Liver (tissue), 9 donors: ENCODE data around the gene PCDHA3. TPM values are rescaled to one million over a fixed set of nuclear protein-coding genes. Genes with fewer than 3 reads are reported as not detected.
"Not testable (repeated sequence)": the region's sequence is repeated elsewhere in the genome, so short reads cannot be mapped to it uniquely, and the experiment has no call there.

Source experiments
- DNase-seq: peaks from one replicate; pipeline ENCODE4 v3.0.0-alpha.2; 2017; ENCODE audit warnings: low spot score
- H3K27ac ChIP-seq, 2 donors: one replicate each; pipeline ENCODE4 v1.7.0; 2013; ENCODE audit warnings: inconsistent platforms in 2 of 2, low read length in 2 of 2, control low read depth in 1 of 2, low read depth in 1 of 2, mild to moderate bottlenecking in 1 of 2
- H3K27me3 ChIP-seq, 4 donors: one replicate each; pipeline versions ENCODE4 v1.6.1 to v1.7.0; 2013; ENCODE audit warnings: low read length in 3 of 4, inconsistent platforms in 1 of 4, mild to moderate bottlenecking in 1 of 4, moderate library complexity in 1 of 4; ENCODE audit not compliant: control insufficient read depth in 4 of 4, insufficient read depth in 4 of 4
- H3K36me3 ChIP-seq, 4 donors: one replicate each; pipeline versions ENCODE4 v1.6.1 to v1.7.0; 2013; ENCODE audit warnings: low read length in 3 of 4, mild to moderate bottlenecking in 3 of 4, low read depth in 1 of 4, moderate library complexity in 1 of 4; ENCODE audit not compliant: control insufficient read depth in 4 of 4, insufficient read depth in 3 of 4
- H3K4me1 ChIP-seq, 4 donors: one replicate each; pipeline versions ENCODE4 v1.6.1 to v1.7.0; 2013; ENCODE audit warnings: low read length in 3 of 4, mild to moderate bottlenecking in 3 of 4, moderate library complexity in 1 of 4; ENCODE audit not compliant: control insufficient read depth in 4 of 4, insufficient read depth in 4 of 4
- H3K4me3 ChIP-seq, 3 donors: one replicate each; pipeline versions ENCODE4 v1.6.1 to v1.7.0; 2013; ENCODE audit warnings: low read length in 3 of 3, control low read depth in 1 of 3, low read depth in 1 of 3, mild to moderate bottlenecking in 1 of 3
- H3K9ac ChIP-seq, 2 donors: one replicate each; pipeline ENCODE4 v1.7.0; 2013; ENCODE audit warnings: low read length in 2 of 2, mild to moderate bottlenecking in 2 of 2, moderate library complexity in 2 of 2, control low read depth in 1 of 2, low read depth in 1 of 2
- H3K9me3 ChIP-seq, 4 donors: one replicate each; pipeline versions ENCODE4 v1.6.1 to v1.7.0; 2013; ENCODE audit warnings: low read length in 3 of 4; ENCODE audit not compliant: control insufficient read depth in 4 of 4
- FOXA2 ChIP-seq: IDR thresholded peaks from 2 replicates; pipeline ENCODE4 v1.6.1; 2016; ENCODE audit warnings: antibody characterized with exemption
- GABPA ChIP-seq, 2 donors: IDR thresholded peaks in 1 of 2; conservative IDR thresholded peaks in 1 of 2; 2 replicates each; pipeline ENCODE4 v1.6.1; 2016; ENCODE audit warnings: antibody characterized with exemption in 2 of 2, mild to moderate bottlenecking in 1 of 2, moderate library complexity in 1 of 2
- HNF4A ChIP-seq, 2 donors: conservative IDR thresholded peaks; 2 replicates each; pipeline ENCODE4 v1.6.1; 2016; ENCODE audit warnings: antibody characterized with exemption in 2 of 2, mild to moderate bottlenecking in 2 of 2
- TAF1 ChIP-seq: conservative IDR thresholded peaks from 2 replicates; pipeline ENCODE4 v1.6.1; 2016; ENCODE audit warnings: antibody characterized with exemption, mild to moderate bottlenecking
- YY1 ChIP-seq: IDR thresholded peaks from 2 replicates; pipeline ENCODE4 v1.6.1; 2016; ENCODE audit warnings: antibody characterized with exemption, mild to moderate bottlenecking
- WGBS: extraction: QIAGEN DNeasy Blood & Tissue Kit; methylation state at CpG from one replicate; pipeline ENCODE4 v1.1.7; 2013; 5-methylcytosine and 5-hydroxymethylcytosine counted together
- polyA plus RNA-seq, 2 donors: library from polyadenylated mRNA; stranded (reverse) in 1 of 2; unstranded in 1 of 2; fragments of 200-250 nt in 1 of 2; fragments of >200 nt in 1 of 2; fragmentation: Nextera tagmentation in 1 of 2; extraction: Ambion mirVana in 1 of 2; gene quantifications; one replicate each; pipeline versions ENCODE4 v1.2.1 to v1.2.3, GENCODE V29; 2013 to 2015
- total RNA-seq, 2 donors: library from RNA; depleted of rRNA; stranded (reverse); fragments of >200 nt; gene quantifications; one replicate each; pipeline ENCODE4 v1.2.3, GENCODE V29; 2014
- TF ChIP-seq, protein P1 (sequence below): fragments of 150-350 bp; IDR thresholded peaks from 2 replicates; pipeline ENCODE4 v1.5.1; 2017; ENCODE audit warnings: improper control_type of control experiment, low read depth, low read length; ENCODE audit not compliant: missing input control
- TF ChIP-seq, protein P2 (sequence below): IDR thresholded peaks from 2 replicates; pipeline ENCODE4 v1.6.1; 2016; ENCODE audit warnings: antibody characterized with exemption, mild to moderate bottlenecking
- TF ChIP-seq, protein P3 (sequence below): IDR thresholded peaks from 2 replicates; pipeline ENCODE4 v1.6.1; 2016; ENCODE audit warnings: antibody characterized with exemption
- donor health status: healthy.
- donor health status: healthy.
- donor health status: healthy.
- donor health status: healthy.
- donor health status: healthy.

PCDHA3 gene
- total and polyA plus RNA-seq, 4 donors, result 0.05 TPM; not detected in 3

GRCh38 chr5:140787849-140788504 is 12.9 kb upstream of the PCDHA3 start:
- not testable (repeated sequence) for H3K27ac ChIP-seq, H3K27me3 ChIP-seq, H3K36me3 ChIP-seq, H3K9ac ChIP-seq, H3K4me1 ChIP-seq, DNase-seq
- Histone ChIP-seq H3K4me3 (peak overlapping the region in 1 of 3 donors; percentile 19), H3K9me3 (peaks cover 42 to 68% (median 47%) of the 10 kb centered on the region in 4 donors)
- WGBS, result 40% methylated on average over 70 of the region's 70 CpGs

DNA sequence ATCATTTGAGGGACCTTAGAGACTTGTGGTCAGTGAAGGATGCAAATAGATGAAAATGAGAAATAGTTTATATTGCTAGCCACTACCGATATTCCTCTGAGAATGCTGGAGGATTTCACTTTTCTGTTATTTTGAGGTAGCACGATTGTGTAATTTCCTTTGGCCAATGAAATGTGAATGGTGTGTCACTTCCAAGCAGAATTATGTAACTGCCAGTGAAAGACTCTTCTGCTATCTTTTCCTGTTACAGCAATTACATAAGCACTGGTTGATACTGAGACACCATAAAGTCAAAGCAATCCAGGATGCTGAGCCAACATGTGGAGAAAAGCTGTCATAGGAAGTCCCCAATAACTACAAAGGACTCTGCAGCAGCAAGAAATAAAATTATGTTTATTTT is 9.8 kb upstream of the PCDHA3 start:
- peaks cover 45 to 75% (median 49%) of the 10 kb centered on the region in 4 donors for H3K9me3 ChIP-seq
- H3K27me3 ChIP-seq, result peaks cover 0 to 5% (median 3%) of the 10 kb centered on the region in 4 donors
- H3K36me3 ChIP-seq, result no peaks in the 10 kb centered on the region
- no peaks in the 10 kb centered on the region for H3K4me1 ChIP-seq
- TF ChIP-seq, protein P1, sequence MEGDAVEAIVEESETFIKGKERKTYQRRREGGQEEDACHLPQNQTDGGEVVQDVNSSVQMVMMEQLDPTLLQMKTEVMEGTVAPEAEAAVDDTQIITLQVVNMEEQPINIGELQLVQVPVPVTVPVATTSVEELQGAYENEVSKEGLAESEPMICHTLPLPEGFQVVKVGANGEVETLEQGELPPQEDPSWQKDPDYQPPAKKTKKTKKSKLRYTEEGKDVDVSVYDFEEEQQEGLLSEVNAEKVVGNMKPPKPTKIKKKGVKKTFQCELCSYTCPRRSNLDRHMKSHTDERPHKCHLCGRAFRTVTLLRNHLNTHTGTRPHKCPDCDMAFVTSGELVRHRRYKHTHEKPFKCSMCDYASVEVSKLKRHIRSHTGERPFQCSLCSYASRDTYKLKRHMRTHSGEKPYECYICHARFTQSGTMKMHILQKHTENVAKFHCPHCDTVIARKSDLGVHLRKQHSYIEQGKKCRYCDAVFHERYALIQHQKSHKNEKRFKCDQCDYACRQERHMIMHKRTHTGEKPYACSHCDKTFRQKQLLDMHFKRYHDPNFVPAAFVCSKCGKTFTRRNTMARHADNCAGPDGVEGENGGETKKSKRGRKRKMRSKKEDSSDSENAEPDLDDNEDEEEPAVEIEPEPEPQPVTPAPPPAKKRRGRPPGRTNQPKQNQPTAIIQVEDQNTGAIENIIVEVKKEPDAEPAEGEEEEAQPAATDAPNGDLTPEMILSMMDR, result no peak
- no peak for DNase-seq
- no peak overlapping the region for H3K27ac ChIP-seq
- no peak overlapping the region for H3K4me3 ChIP-seq
- 27% methylated on average over 2 of the region's 2 CpGs for WGBS
- H3K9ac ChIP-seq, result no peak overlapping the region

DNA sequence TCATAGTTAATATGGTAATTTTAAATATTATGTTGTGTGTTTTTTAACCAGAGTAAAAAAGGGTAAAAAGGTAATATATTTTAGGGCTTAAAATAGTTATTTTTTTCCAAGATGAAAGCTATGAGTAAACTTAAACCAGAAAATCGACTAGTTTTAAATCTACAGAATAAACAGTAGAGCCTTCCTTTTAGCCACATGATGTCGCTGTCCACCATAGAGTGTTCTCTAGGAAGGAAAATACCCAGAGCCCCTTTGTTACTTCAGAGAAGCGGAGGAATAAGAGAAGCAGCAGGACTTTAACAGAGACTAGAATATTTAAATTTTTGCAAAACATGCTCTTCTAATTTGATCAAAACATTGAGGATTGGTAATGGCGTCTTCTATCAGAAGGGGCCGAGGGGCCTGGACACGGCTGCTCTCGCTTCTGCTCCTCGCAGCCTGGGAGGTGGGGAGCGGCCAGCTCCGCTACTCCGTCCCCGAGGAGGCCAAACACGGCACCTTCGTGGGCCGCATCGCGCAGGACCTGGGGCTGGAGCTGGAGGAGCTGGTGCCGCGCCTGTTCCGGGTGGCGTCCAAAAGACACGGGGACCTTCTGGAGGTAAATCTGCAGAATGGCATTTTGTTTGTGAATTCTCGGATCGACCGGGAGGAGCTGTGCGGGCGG is 6.1 kb upstream of the PCDHA3 start, which contains the start of gene PCDHA2:
Gene PCDHA2 (plus strand): TSS at position 258 of the 664 bp plus-strand sequence.
- no peak within 1 kb of the TSS for H3K9ac ChIP-seq
- no peak within 1 kb of the TSS for H3K27ac ChIP-seq
- peaks cover 22 to 53% (median 28%) of the 10 kb centered on the region in 4 donors for H3K9me3 ChIP-seq
- no peaks in the 10 kb centered on the region for H3K36me3 ChIP-seq
- TF ChIP-seq TAF1 (no peak), FOXA2 (no peak), HNF4A (conservative IDR thresholded peaks at IDR 0.05) (no peak), GABPA (IDR thresholded peaks at IDR 0.05 in 1 of 2, conservative IDR thresholded peaks at IDR 0.05 in 1 of 2) (no peak), YY1 (no peak)
- TF ChIP-seq, protein P2, sequence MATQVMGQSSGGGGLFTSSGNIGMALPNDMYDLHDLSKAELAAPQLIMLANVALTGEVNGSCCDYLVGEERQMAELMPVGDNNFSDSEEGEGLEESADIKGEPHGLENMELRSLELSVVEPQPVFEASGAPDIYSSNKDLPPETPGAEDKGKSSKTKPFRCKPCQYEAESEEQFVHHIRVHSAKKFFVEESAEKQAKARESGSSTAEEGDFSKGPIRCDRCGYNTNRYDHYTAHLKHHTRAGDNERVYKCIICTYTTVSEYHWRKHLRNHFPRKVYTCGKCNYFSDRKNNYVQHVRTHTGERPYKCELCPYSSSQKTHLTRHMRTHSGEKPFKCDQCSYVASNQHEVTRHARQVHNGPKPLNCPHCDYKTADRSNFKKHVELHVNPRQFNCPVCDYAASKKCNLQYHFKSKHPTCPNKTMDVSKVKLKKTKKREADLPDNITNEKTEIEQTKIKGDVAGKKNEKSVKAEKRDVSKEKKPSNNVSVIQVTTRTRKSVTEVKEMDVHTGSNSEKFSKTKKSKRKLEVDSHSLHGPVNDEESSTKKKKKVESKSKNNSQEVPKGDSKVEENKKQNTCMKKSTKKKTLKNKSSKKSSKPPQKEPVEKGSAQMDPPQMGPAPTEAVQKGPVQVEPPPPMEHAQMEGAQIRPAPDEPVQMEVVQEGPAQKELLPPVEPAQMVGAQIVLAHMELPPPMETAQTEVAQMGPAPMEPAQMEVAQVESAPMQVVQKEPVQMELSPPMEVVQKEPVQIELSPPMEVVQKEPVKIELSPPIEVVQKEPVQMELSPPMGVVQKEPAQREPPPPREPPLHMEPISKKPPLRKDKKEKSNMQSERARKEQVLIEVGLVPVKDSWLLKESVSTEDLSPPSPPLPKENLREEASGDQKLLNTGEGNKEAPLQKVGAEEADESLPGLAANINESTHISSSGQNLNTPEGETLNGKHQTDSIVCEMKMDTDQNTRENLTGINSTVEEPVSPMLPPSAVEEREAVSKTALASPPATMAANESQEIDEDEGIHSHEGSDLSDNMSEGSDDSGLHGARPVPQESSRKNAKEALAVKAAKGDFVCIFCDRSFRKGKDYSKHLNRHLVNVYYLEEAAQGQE, result no peak
- TF ChIP-seq, protein P3, sequence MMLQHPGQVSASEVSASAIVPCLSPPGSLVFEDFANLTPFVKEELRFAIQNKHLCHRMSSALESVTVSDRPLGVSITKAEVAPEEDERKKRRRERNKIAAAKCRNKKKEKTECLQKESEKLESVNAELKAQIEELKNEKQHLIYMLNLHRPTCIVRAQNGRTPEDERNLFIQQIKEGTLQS, result no peak
- WGBS, result 23% methylated on average over 27 of the region's 27 CpGs
- H3K4me3 ChIP-seq, result peak within 1 kb of the TSS in 1 of 3 donors; percentile 12
- DNase-seq, result no peak
- no peaks in the 10 kb centered on the region for H3K4me1 ChIP-seq
- H3K27me3 ChIP-seq, result peaks cover 0 to 3% (median 0%) of the 10 kb centered on the region in 4 donors
